Activated CD8-positive, alpha-beta memory T cell treated with anti-CD3 and anti-CD28 coated beads, Interleukin-2, amount 50 U/mL, for 1 hour (primary cell): ENCODE results near the gene SPATA18.

Experiments
- DNase-seq: peaks from one replicate; pipeline ENCODE4 v3.0.0-alpha.2; 2020; ENCODE audit errors: extremely low read depth

The SPATA18 gene, protein sequence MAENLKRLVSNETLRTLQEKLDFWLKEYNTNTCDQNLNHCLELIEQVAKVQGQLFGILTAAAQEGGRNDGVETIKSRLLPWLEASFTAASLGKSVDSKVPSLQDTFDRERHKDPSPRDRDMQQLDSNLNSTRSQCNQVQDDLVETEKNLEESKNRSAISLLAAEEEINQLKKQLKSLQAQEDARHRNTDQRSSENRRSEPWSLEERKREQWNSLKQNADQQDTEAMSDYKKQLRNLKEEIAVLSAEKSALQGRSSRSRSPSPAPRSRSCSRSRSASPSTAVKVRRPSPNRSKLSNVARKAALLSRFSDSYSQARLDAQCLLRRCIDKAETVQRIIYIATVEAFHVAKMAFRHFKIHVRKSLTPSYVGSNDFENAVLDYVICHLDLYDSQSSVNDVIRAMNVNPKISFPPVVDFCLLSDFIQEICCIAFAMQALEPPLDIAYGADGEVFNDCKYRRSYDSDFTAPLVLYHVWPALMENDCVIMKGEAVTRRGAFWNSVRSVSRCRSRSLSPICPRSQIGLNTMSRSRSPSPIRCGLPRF

DNA sequence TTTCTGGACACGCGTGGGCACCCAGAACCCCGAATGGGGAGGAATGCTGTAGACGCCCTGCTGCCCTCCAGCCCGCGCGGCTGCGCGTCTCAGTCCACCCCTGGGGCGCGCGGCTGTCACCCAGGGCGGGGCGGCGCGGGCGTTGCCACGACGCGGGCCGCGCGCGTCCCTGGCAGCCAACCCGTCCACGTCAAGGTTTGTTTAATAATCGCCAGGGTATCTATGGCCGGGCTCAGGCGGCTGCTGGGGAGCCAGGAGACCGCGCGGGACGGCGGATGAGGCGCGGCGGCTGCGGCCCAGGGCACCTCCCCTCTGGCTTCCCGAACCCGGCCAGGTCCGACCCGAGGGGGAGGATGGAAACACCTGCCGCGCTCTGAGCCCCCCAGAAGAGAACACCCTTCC, at the start of gene SPATA18:
Gene SPATA18 (plus strand): TSS at position 92 of the 402 bp plus-strand sequence. CDS start 401 bp downstream, outside the sequence.
- no peak for DNase-seq

DNA sequence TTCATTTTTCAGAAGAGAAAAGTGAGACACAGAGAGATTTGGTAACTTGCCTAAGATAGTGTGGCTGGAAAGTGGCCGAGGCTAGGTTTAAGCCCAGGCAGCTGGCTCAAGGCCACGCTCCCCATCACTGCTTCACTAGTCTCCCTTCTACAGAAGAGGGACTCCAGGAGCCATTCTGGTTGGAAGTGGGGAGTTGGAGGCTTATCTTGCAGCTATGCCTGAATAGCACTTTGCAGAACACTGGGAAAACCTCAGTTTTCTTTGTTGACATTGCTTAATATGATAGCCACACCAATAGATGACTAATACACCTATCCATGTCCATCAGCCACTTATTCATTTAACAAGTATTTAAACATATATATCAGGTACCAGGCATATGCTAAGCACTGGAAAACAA, 49.5 kb upstream of the SPATA18 start:
- DNase-seq, result no peak

DNA sequence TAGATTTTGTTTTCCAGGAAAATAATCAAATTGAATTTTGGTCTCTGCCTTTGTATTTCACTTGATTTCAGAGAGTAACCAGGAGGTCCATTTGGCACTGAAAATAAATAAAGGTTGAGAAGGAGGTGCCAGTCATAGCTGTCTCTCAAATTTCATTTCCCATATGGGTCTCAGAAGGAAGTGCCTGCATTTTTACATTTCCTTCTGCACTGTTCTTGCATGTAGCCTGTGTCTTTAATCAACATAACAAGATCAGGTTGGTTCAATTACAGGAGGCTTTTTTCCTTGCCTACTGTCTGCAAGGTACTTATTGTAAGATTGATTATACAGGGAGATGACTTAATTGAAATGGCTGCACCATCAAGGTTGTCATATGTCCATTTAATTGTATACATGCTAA, 46.7 kb upstream of the SPATA18 start:
- no peak for DNase-seq

DNA sequence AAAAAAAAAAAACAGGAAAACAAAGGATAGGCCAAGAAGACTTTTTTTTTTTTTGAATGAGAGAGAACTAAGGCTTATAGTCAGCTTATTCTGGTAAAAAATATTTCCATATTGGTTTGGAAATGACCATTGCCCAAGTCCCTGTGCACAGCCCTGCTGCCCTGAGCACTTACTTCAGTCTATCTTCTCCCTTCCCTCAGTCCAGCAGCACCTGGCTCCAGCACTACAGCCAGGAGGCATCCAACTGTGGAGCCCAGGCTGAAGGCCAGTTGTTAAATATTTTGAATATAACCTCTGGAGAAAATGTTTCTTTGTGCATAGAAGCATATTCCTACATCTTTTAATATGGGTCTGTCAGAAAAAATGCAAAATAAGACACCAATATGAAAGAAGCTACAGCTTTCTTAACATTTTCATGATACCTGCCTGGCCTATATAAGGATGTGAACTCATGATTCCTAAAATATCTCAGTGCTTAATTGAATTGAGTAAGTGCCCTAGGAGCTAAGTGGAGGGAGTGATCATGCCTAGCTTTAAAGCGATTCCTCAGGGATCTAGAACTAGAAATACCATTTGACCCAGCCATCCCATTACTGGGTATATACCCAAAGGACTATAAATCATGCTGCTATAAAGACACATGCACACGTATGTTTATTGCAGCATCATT, 45.4 kb upstream of the SPATA18 start:
- no peak for DNase-seq

DNA sequence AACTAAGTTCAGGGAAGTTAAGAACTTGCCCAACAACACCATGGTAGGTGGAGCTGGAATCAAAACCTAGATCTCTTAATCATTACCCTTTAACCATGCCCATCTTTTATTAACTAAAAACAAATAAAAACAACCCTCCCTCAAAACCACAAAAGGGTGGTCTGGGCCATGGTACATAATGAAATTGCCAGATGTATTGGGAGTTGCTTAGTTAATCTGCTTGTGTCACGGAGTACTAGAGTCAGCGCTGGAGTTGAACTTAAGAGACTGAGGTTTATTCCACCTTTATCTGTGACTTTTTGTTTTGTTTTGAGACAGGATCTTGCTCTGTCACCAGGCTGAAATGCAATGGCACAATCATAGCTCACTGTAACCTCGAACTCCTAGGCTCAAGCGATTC, 44.2 kb upstream of the SPATA18 start:
- no peak for DNase-seq

DNA sequence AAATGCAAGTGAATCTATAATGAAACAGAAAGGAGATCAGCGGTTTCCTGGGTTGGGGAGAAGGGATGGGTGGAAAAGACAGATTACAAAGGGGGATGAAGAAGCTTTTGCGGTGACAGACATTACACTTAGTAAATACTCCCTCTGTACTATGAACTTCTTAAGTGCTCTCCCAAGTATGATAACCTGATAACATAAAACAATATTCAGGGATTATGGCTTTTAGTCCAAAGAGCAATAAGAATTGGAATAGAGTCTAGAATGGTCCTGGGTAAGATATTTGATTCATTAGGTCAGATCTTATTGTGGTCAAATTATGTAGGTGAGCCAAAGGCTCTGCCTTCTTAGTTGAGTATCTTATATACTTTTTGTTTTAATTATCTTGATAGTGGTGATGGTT, 40.1 kb upstream of the SPATA18 start:
- no peak for DNase-seq

DNA sequence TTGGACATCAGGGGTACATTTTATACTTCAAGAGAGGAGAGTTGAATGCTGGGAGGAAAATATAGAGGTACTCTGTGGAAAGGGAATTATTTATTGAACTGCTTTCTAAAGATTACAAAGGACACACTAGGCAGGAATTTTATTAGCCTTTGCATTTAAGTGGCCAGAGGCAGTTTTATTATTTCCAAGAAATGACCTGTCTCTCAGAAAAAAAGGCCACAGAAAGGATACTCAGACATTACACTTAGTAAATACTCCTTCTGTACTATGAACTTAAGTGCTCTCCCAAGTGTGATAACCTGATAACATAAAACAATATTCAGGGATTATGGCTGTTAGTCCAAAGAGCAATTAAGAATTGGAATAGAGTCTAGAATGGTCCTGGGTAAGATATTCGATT, 38.5 kb upstream of the SPATA18 start:
- DNase-seq, result no peak

DNA sequence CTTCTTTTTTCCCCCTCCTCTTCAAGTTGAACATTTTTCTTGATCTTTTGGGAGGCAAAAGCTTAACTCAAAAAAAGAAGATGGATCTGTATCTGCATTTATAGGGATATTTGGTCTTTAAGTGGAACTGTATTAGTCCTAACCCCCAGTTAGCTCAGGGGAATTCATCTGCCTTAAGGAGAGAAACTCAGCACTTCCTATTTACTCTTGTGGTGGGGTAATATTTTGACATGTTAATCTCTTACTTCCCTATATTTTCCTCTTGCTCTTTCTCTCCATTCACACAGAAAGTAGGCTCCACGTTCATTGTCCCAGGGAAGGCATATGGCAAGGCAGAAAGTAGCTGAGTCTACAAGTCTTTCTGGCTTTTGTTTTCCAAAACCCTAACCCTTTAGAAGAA, 36.2 kb upstream of the SPATA18 start:
- no peak for DNase-seq

DNA sequence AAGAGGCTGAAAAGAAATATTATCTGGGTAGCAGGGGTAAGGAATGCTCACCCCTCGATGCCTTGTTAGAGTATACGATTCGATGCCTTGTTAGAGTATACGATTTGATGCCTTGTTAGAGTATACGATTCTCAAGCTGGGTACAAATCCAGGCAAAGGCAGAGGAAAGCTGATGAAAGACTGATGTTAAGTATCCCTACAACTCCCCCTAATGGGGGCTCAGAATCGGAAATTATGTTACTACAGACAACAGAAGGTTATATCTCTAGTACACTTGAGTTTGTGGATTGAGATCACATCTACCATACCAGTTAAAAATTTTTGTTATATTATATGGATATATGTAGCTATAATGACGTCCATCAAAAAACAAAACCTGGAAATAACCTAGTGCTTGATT, 35.7 kb upstream of the SPATA18 start:
- DNase-seq, result no peak

DNA sequence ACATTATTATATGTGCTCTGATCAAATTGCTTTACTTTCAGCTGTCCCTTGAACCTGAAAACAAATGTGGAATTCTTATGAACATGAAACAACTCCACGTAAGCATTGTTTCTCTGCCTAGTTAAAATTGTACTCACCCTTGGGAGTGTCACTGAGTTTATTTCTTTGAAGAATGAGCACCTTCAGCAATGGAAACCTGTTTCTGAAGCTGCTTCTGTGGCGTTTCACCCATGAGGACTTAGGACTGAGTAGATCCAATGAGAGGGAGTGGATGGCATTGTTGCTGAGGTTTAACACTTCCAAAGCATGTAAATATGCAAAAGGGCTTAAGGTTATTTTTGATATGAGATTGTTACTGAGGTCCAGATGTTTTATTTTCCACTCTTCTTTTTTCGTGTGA, 34.1 kb upstream of the SPATA18 start:
- DNase-seq, result no peak

DNA sequence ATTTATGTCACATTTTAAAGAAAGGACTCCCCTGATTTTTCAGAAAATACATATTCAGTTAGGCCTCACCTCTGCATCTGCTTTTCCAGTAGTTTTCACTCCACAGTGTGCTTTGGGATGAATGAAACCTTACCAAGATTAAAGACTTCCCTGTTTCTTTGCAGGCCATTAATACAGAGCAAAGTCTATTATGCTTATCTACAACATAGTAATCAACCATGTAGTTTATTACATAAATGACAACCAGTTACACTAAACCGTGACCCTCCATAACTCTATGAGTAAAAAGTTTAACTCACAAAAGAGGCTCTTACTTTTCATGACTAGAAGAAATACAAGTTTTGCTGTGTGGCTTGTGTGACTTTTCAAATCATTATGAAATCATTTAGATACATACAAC, 33.3 kb upstream of the SPATA18 start:
- DNase-seq, result no peak

DNA sequence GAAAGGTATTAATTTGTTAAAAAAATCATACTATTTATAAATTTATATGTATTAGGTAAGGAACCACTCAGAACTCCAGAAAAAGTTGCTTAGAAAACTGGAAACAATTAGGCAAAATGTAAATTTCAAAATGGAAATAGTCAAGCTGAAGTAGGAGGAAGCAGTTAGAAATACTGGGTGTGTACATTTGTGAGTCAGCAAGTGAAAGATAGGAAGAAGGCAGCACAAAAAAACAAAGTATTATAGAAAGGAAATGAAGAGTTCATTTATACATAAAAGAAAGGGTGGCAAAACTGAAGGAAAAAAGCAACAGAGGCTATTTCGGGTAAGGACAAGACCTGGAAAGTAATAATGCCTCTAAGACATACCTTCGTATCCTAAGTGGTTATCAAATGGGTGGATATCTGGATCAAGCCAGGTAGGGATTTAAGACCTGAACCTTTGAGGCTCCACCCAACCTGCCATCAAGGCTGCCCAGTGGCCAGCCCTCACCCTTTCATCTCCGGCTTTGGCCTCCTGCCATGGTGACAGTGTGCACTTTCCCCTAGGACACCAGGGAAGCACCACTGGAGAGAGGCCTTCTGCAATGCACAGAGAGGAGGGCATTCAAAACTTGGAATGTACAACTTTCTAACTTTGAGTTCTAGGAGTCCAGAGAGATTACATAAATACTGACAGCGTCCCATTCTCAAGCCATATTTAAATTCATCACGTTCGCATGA, 31.0 kb upstream of the SPATA18 start, which contains the start of gene LRRC66:
Gene LRRC66 (minus strand): TSS at position 428 of the 722 bp plus-strand sequence. CDS start 2,750 bp downstream, outside the sequence.
- no peak for DNase-seq

DNA sequence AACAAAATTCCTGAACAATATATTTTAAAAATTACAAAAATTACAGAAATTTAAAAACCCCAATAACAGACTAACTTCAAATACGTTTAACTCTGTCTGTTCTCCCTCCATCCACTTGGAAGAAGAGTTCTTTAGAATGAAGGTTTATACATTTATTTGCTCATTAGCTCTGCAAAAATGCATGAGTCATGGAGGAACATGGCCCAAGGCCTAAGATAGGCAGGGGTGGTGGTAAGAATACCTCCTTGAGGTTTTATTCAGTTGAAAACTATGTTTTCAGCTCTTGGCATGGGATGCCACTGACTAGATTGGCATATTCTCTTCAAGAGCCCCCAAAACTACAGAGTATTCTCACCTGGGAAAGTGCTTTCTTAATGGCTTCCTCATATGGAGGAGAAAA, 22.1 kb upstream of the SPATA18 start:
- no peak for DNase-seq

DNA sequence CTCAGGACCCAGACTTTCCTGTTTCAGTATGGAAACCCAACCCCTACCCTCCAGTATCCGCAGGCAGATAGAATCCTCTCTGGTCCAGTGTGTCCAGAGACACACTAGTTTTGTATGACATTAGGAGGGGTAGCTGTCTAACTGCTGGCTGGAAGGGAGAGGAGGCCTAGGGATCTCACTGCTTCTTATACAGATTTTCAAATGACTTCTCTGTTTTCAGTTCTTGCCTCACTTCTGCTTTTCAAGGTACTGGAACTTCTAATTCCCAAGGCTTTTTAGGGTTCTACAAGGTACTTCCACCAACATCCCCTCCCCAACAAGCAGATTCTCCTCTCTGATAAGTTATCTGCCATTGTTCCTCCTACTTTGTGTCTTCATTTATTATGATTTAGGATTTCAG, 19.1 kb upstream of the SPATA18 start:
- DNase-seq, result no peak

DNA sequence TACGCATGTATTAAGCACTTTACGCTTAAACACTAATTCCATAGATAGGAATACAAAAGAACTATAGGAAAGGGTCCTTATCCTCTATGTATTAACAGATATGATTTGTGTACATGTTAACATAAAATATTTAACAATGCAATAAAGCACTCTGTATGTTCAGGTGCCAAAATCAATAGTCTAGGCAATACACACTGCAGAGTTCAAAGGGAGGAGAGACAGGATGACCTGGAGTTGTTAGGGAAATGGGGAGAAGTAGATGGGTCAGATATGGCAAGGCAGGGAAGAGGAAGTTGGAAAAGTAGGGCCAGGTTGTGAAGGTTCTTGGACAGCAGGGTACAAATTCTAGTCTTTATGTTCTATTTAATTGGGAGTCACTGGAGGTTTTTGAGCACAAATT, 15.9 kb upstream of the SPATA18 start:
- DNase-seq, result no peak

DNA sequence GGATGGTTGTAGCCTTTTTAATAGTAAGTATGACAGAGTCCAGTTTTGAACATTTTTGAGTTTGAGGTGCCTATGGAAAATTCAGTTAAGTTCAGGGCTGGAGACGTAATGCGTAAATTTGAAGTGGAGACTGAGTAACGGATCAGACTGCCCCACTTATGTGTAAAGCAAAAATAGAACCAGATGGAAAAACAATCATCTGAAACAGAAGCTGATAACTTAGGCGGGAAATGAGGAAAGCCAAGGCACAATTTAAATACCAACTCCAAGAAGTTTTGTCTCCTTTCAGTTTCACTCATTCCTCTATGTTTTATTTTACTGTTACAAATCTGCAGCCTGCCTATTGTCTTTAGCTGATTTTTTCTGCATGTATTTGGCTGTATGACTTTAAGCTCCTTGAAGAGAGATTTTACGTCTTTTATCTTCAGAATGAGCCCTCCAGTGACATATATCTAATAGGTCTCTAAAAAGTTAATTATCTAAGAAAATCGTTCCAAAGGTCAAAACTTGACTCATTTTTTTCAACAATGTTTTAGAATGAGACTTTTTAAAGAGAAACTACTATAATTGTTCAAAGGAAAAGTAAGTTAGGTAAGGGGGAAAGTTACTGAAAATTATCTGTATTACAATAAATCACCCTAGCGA, 14.1 kb upstream of the SPATA18 start:
- no peak for DNase-seq

DNA sequence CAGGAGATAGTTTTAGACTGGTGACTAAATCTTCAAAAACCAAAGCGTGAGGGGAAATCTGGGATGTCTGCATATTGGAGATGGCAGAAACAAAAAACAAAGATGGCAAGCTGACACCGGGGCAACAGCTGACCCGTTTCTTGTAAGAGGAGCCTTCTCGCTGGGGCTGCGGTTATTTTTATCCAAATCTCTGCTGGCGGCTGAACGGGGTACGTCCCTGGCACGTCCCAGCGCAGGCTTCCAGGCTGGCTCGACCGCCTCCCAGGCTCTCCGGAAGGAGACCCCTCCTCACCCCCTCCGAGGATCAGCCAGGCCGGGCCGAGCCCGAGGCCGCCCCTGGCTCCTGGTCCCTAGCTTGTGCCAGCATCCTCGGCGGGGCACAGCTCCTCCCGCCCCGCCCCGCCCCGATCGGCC, 13.4 kb upstream of the SPATA18 start:
- no peak for DNase-seq

DNA sequence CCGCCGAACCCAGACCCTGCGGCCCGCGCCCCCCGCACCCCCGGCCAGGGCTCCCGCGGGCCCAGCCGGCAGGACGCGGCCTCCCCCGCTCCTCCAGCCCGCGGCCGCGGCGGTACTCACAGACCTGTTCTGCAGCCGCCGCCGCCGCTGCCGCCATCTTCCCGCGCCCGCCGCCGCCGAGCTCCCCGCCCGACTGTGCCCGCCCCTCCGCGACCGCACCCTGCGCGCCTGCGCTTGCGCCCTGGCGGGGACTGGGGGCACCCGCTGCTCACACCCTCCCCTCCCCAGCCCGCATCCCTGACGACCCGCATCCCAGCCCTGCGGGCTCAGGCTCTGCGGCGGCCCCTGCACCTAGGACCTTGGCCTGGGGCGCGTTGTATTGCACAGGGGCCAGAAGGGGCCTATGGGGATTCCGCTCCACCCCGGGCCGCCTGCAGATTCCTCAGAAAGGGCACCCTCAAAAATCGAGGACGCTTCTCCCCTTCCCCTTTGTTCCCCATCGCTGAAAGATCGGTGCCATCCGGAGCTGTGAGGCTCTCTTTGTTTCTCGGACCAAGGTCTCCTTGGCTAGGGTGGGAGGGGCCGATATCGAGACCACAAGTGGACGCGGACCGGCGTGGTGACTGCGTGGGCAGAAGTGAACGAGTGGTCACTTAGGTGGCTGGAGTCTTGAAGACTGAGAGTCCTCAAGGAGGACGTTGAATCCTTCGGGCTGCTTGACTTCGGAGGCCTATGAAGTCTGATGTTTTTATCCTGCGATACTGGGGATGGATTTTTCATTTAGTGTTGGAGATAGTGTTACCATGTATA, 12.8 kb upstream of the SPATA18 start, which contains the start of gene SGCB:
Gene SGCB (minus strand): TSS at position 197 of the 810 bp plus-strand sequence. CDS start 40 bp downstream, at position 157.
- DNase-seq, result no peak

DNA sequence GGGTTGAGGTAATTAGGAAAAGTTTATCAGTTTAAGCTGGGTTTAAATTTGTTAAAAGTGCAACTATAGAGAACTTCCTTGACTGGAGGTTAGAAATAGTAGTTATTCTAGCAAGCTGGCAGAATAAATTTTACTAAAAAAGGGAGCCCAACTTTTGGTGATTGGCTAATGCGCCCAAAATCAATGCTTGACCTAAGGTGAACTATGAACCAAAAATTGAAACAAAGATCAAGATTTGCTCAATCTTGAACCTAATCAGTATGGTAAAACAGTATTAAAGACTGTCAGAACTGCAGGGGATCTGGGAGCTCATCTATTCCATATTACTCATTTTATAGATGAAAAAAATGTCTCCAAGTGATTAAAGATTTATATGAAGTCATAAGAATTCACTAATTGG, 6.1 kb upstream of the SPATA18 start:
- DNase-seq, result no peak

DNA sequence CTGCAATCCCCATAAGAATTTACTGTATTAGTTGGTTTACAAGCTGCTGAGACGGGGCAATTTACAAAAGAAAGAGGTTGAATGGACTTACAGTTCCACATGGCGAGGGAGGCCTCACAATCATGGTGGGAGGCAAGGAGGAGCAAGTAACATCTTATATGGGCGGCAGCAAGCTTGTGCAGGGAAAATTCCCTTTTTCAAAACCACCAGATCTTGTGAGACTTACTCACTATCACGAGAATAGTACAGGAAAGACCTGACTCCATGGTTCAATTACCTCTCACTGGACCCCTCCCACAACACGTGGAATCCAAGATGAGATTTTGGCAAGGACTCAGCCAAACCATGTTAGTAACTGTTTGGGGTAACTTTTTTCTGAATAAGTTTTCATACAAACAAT, 1.8 kb upstream of the SPATA18 start:
- no peak for DNase-seq
